B cell (primary cell): ENCODE results near the gene RUFY2. TPM values are rescaled to one million over a fixed set of nuclear protein-coding genes. Genes with fewer than 3 reads are reported as not detected.
A peak's percentile ranks its signal among the peaks of the same experiment; 100 is the strongest.

ENCODE experiments used
- ATAC-seq: fragments of 200-7000 bp; cut with Tn5 transposase; one replicate; pipeline ENCODE4 v1.10.0; 2021; ENCODE audit warnings: low read depth, mild to moderate bottlenecking, moderate number of reproducible peaks, moderate library complexity
- CTCF ChIA-PET: fragments of 350-600 bp; sonication (Branson Sonifier 250); formaldehyde crosslinking; loops from one replicate; lab custom pipeline; 2021; ENCODE audit warnings: antibody characterized with exemption, inconsistent platforms; lab: Charles Lee
- POLR2A ChIA-PET: fragments of 350-600 bp; sonication (Branson Sonifier 250); formaldehyde crosslinking; loops from one replicate; lab custom pipeline; 2021; ENCODE audit warnings: antibody characterized with exemption; lab: Charles Lee
- DNase-seq: peaks from one replicate; pipeline ENCODE4 v3.0.0; 2013
- H2AFZ ChIP-seq: 2 replicates; pipeline ENCODE4 v1.6.1; 2012; ENCODE audit warnings: mild to moderate bottlenecking, low read depth, low read length; ENCODE audit not compliant: insufficient read depth, poor library complexity, severe bottlenecking
- H3K27ac ChIP-seq, 2 donors: 1 replicate in 1 of 2; 2 replicates in 1 of 2; pipeline ENCODE4 v1.5.1; 2012 to 2013; ENCODE audit warnings: low read length in 2 of 2, mild to moderate bottlenecking in 2 of 2, moderate library complexity in 1 of 2
- H3K27me3 ChIP-seq, 4 experiments: fragments of 200-600 bp in 1 of 4; sonication (generic) in 1 of 4; replicated peaks in 1 of 4; 1 replicate in 2 of 4; 2 replicates in 2 of 4; pipeline versions ENCODE4 v1.6.1 to v1.7.0; 2013 to 2016; ENCODE audit warnings: low read length in 3 of 4, mild to moderate bottlenecking in 2 of 4, mixed read lengths in 1 of 4, moderate library complexity in 1 of 4; ENCODE audit not compliant: insufficient read depth in 4 of 4, control insufficient read depth in 3 of 4; ENCODE audit errors: control extremely low read depth in 1 of 4
- H3K36me3 ChIP-seq, 2 experiments: replicated peaks in 1 of 2; 1 replicate in 1 of 2; 2 replicates in 1 of 2; pipeline versions ENCODE4 v1.6.1 to v1.7.1; 2013; ENCODE audit warnings: low read length in 1 of 2; ENCODE audit not compliant: insufficient read depth in 2 of 2, control insufficient read depth in 1 of 2; ENCODE audit errors: control extremely low read depth in 1 of 2, extremely low read depth in 1 of 2
- H3K4me1 ChIP-seq, 2 donors: fragments of 200-600 bp in 1 of 2; sonication (generic) in 1 of 2; 1 replicate in 1 of 2; 2 replicates in 1 of 2; pipeline versions ENCODE4 v1.5.1 to v1.6.1; 2013 to 2017; ENCODE audit warnings: low read length in 2 of 2; ENCODE audit not compliant: control insufficient read depth in 2 of 2, insufficient read depth in 2 of 2
- H3K4me2 ChIP-seq: replicated peaks from 2 replicates; pipeline ENCODE3; 2012; ENCODE audit warnings: mild to moderate bottlenecking, low read depth, low read length; ENCODE audit not compliant: poor library complexity, severe bottlenecking
- H3K4me3 ChIP-seq, 5 experiments: fragments of 200-600 bp in 1 of 5; sonication (generic) in 1 of 5; 1 replicate in 3 of 5; 2 replicates in 2 of 5; pipeline versions ENCODE4 v1.5.1 to v1.7.0; 2011 to 2016; ENCODE audit warnings: low read length in 4 of 5, mild to moderate bottlenecking in 4 of 5, low read depth in 2 of 5, control low read depth in 1 of 5, moderate library complexity in 1 of 5; ENCODE audit not compliant: insufficient read depth in 1 of 5; ENCODE audit errors: control extremely low read depth in 1 of 5, extremely low read depth in 1 of 5
- H3K79me2 ChIP-seq: fragments of 200-600 bp; sonication (generic); one replicate; pipeline ENCODE4 v1.6.0; 2016; ENCODE audit warnings: low read length; ENCODE audit not compliant: control insufficient read depth, insufficient read depth
- H3K9ac ChIP-seq: fragments of 200-600 bp; sonication (generic); 2 replicates; pipeline ENCODE4 v1.6.1; 2017; ENCODE audit warnings: mild to moderate bottlenecking, low read length, moderate library complexity
- H3K9me3 ChIP-seq, 3 donors: one replicate each; pipeline versions ENCODE4 v1.6.1 to v1.7.1; 2013; ENCODE audit warnings: low read length in 2 of 3; ENCODE audit not compliant: control insufficient read depth in 2 of 3, insufficient read depth in 1 of 3; ENCODE audit errors: control extremely low read depth in 1 of 3
- H4K20me1 ChIP-seq: 2 replicates; pipeline ENCODE4 v1.6.0; 2012; ENCODE audit warnings: mild to moderate bottlenecking, low read length; ENCODE audit not compliant: insufficient read depth, control insufficient read depth, poor library complexity, severe bottlenecking
- H3K27ac Mint-ChIP-seq: one replicate; pipeline ENCODE4 v1.8.0; 2021; ENCODE audit warnings: mixed read lengths
- H3K27me3 Mint-ChIP-seq: one replicate; pipeline ENCODE4 v1.8.0; 2021; ENCODE audit warnings: mixed read lengths
- H3K4me1 Mint-ChIP-seq: one replicate; pipeline ENCODE4 v1.8.0; 2021; ENCODE audit warnings: mixed read lengths
- H3K4me3 Mint-ChIP-seq: one replicate; pipeline ENCODE4 v1.8.0; 2021; ENCODE audit warnings: mixed read lengths
- H3K9me3 Mint-ChIP-seq: one replicate; pipeline ENCODE4 v1.8.0; 2022; ENCODE audit warnings: mixed read lengths; ENCODE audit not compliant: insufficient read depth
- EZH2 ChIP-seq: IDR thresholded peaks from 2 replicates; pipeline ENCODE4 v1.6.1; 2012; ENCODE audit warnings: borderline replicate concordance, low read depth, mild to moderate bottlenecking, moderate library complexity, low read length; ENCODE audit not compliant: insufficient read depth, poor library complexity, severe bottlenecking
- WGBS: methylation state at CpG from one replicate; pipeline ENCODE4 v1.1.5; 2013; ENCODE audit warnings: missing lambda C conversion rate; ENCODE audit not compliant: insufficient coverage; 5-methylcytosine and 5-hydroxymethylcytosine counted together
- intact Hi-C: fragments of 100-400 bp; cut with micrococcal nuclease; formaldehyde crosslinking; loops from one replicate; pipeline ENCODE4 v1.10.0; 2022
- polyA plus RNA-seq: library from polyadenylated mRNA; depleted of rRNA; stranded (reverse); fragments of >200 nt; gene quantifications from 2 replicates; pipeline ENCODE4 v1.2.3, GENCODE V29; 2012
- total RNA-seq, 2 donors: library from RNA; stranded (reverse); fragments of 120-200 nt in 1 of 2; gene quantifications; 1 replicate in 1 of 2; 2 replicates in 1 of 2; pipeline versions ENCODE4 v1.2.3 to v1.2.4, GENCODE V29; 2013 to 2022
- TF ChIP-seq, protein P1 (sequence below): fragments of 200-600 bp; IDR thresholded peaks from one replicate; pipeline ENCODE4 v1.8.0; 2022; ENCODE audit warnings: antibody characterized with exemption, mild to moderate bottlenecking

RUFY2 gene
- total and polyA plus RNA-seq, 2 donors (not counting 1 experiment from before 2014, with no cell fraction given): 5.8 to 38.7 TPM

GRCh38 chr10:68353537-68353936, 53.5 kb downstream of the RUFY2 start:
- Histone ChIP-seq H3K9me3 (no peaks in the 10 kb centered on the region), H3K36me3 (peaks cover 6 to 19% of the 10 kb centered on the region in 2 experiments), H3K9ac (no peak overlapping the region), H3K4me3 (no peak overlapping the region), H3K27me3 (no peaks in the 10 kb centered on the region), H3K4me2 (no peak overlapping the region), H4K20me1 (no peaks in the 10 kb centered on the region), H2AFZ (no peak overlapping the region), H3K79me2 (no peaks in the 10 kb centered on the region), H3K4me1 (no peaks in the 10 kb centered on the region), H3K27ac (no peak overlapping the region)
- CTCF ChIA-PET: no interaction called here
- no peaks in the 10 kb centered on the region for H3K9me3 Mint-ChIP-seq
- H3K4me3 Mint-ChIP-seq: no peak overlapping the region
- no peaks in the 10 kb centered on the region for H3K4me1 Mint-ChIP-seq
- 100% methylated on average over 2 of the region's 2 CpGs for WGBS
- TF ChIP-seq, protein P1, sequence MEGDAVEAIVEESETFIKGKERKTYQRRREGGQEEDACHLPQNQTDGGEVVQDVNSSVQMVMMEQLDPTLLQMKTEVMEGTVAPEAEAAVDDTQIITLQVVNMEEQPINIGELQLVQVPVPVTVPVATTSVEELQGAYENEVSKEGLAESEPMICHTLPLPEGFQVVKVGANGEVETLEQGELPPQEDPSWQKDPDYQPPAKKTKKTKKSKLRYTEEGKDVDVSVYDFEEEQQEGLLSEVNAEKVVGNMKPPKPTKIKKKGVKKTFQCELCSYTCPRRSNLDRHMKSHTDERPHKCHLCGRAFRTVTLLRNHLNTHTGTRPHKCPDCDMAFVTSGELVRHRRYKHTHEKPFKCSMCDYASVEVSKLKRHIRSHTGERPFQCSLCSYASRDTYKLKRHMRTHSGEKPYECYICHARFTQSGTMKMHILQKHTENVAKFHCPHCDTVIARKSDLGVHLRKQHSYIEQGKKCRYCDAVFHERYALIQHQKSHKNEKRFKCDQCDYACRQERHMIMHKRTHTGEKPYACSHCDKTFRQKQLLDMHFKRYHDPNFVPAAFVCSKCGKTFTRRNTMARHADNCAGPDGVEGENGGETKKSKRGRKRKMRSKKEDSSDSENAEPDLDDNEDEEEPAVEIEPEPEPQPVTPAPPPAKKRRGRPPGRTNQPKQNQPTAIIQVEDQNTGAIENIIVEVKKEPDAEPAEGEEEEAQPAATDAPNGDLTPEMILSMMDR: no peak
- no peak for TF ChIP-seq EZH2
- intact Hi-C loops: no loop called here
- H3K27ac Mint-ChIP-seq: no peak overlapping the region
- POLR2A ChIA-PET: no interaction called here
- no peak for DNase-seq
- ATAC-seq: no peak
- no peaks in the 10 kb centered on the region for H3K27me3 Mint-ChIP-seq

- intact Hi-C loops: loop anchor here (2.0 kb wide), 2 partner anchors 16 to 494 kb away; partner anchors contain the start of genes HNRNPH3 and PBLD
- ATAC-seq: peak; percentile 68
These were observed 58.8 kb downstream of the RUFY2 start for GRCh38 chr10:68348265-68348741.

More at GRCh38 chr10:68348265-68348741, 58.8 kb downstream of the RUFY2 start:
- H3K9me3 ChIP-seq: no peaks in the 10 kb centered on the region
- Mint-ChIP-seq H3K9me3 (no peaks in the 10 kb centered on the region), H3K4me3 (no peak overlapping the region), H3K27me3 (no peaks in the 10 kb centered on the region), H3K4me1 (no peaks in the 10 kb centered on the region), H3K27ac (peak overlapping the region; percentile 70)
- no peak overlapping the region for H3K4me3 ChIP-seq
- ChIA-PET POLR2A (interaction anchor here (0.5 to 1.0 kb wide), 4 partner anchors 9 to 275 kb away, joined by 3 read pairs; no protein-coding TSS in a partner anchor), CTCF (interaction anchor here (0.7 to 3.1 kb wide), 17 partner anchors 8 to 611 kb away, joined by 3 to 22 read pairs (median 4); partner anchors contain the start of genes HNRNPH3, PBLD and RUFY2)
- no peaks in the 10 kb centered on the region for H3K4me1 ChIP-seq
- H3K9ac ChIP-seq: no peak overlapping the region
- no peak overlapping the region for H3K4me2 ChIP-seq
- TF ChIP-seq, protein P1: peak; percentile 80
- no peak for TF ChIP-seq EZH2
- H3K36me3 ChIP-seq: peaks cover 5 to 30% of the 10 kb centered on the region in 2 experiments
- H2AFZ ChIP-seq: no peak overlapping the region
- H3K27me3 ChIP-seq: no peaks in the 10 kb centered on the region
- DNase-seq: peak; percentile 60
- H4K20me1 ChIP-seq: no peaks in the 10 kb centered on the region
- H3K79me2 ChIP-seq: no peaks in the 10 kb centered on the region
- peak overlapping the region in 1 of 2 donors; percentile 48 for H3K27ac ChIP-seq
- WGBS: 67% methylated on average over 1 of the region's 2 CpGs
